Rectal smooth muscle tissue (tissue), 1 donor: Measurements from ENCODE around the gene ZBTB7B.

ENCODE experiments used
- H3K27ac ChIP-seq: one replicate; pipeline ENCODE4 v1.7.0; 2013; ENCODE audit warnings: low read depth, low read length, inconsistent platforms
- H3K27me3 ChIP-seq: one replicate; pipeline ENCODE4 v1.7.0; 2013; ENCODE audit warnings: low read length; ENCODE audit not compliant: control insufficient read depth, insufficient read depth
- H3K36me3 ChIP-seq: one replicate; pipeline ENCODE4 v1.7.0; 2013; ENCODE audit warnings: low read length; ENCODE audit not compliant: control insufficient read depth, insufficient read depth
- H3K4me1 ChIP-seq: one replicate; pipeline ENCODE4 v1.7.0; 2013; ENCODE audit warnings: low read length; ENCODE audit not compliant: control insufficient read depth, insufficient read depth
- H3K4me3 ChIP-seq: one replicate; pipeline ENCODE4 v1.7.0; 2013; ENCODE audit warnings: low read length
- H3K9ac ChIP-seq: one replicate; pipeline ENCODE4 v1.7.0; 2013; ENCODE audit warnings: low read length

ZBTB7B gene

DNA sequence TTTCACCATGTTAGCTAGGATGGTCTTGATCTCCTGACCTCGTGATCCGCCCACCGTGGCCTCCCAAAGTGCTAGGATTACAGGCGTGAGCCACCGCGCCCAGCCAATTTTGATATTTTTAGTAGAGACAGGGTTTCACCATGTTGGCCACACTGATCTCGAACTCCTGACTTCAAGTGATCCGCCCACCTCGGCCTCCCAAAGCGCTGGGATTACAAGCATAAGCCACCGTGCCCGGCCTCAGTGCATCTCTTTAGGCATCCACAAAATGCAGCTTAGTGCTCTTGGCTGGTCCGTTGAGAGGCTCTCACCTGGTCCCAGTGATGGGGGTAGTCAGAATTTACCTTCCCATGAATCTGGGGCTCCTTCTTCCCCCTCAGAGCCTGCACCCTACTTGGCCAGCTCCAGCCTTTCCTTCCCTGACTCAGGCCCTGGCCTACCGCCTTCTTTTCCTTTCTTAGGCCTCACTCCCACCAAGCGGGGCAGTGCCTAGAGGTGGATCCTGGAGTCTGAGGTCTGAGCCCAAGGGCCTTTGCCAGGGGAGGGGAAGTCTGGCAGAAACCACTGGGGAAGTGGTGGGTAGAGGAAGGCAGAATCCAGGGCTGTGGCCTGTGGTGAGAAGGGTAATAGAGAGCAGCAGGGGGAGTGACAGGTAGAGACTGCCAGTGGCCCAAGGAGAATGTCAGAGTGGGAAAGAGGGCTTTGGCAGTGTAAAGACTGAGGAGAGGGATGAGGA is 5.5 kb upstream of the ZBTB7B start:
- no peak overlapping the region for H3K27ac ChIP-seq
- H3K4me1 ChIP-seq: peaks cover 8% of the 10 kb centered on the region
- H3K4me3 ChIP-seq: no peak overlapping the region
- H3K27me3 ChIP-seq: no peaks in the 10 kb centered on the region
- H3K36me3 ChIP-seq: no peaks in the 10 kb centered on the region
- H3K9ac ChIP-seq: peak overlapping the region; percentile 16

DNA sequence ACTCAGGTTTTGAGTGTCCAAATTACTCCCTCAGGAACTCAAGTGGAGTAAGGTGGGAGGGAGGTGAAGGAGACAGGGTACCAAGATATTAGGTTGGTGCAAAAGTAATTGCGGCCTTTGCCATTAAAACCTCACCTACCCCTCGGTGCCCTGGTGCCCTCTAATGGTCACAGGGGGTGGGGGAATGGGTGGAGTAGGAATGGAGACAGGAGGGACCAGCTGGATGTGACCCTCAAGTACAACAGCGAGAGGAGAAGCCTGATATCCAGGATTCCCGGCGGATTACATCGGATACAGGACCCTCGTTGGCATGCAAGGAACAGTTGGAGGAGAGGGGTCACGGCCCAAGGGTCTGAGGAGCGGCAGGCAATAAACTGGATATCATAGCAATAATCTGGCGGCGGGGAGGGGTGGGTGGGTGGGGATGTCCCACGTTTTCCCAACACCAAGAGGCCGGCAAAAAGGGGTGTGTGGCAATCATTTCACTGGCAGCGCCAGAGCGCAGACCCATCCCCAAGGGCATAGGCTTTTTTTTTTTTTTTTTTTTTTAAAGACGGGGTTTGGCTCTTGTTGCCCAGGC is 4.3 kb upstream of the ZBTB7B start:
- Histone ChIP-seq H3K9ac (no peak overlapping the region), H3K27me3 (no peaks in the 10 kb centered on the region), H3K4me1 (peaks cover 8% of the 10 kb centered on the region), H3K4me3 (no peak overlapping the region), H3K27ac (peak overlapping the region; percentile 96), H3K36me3 (no peaks in the 10 kb centered on the region)

DNA sequence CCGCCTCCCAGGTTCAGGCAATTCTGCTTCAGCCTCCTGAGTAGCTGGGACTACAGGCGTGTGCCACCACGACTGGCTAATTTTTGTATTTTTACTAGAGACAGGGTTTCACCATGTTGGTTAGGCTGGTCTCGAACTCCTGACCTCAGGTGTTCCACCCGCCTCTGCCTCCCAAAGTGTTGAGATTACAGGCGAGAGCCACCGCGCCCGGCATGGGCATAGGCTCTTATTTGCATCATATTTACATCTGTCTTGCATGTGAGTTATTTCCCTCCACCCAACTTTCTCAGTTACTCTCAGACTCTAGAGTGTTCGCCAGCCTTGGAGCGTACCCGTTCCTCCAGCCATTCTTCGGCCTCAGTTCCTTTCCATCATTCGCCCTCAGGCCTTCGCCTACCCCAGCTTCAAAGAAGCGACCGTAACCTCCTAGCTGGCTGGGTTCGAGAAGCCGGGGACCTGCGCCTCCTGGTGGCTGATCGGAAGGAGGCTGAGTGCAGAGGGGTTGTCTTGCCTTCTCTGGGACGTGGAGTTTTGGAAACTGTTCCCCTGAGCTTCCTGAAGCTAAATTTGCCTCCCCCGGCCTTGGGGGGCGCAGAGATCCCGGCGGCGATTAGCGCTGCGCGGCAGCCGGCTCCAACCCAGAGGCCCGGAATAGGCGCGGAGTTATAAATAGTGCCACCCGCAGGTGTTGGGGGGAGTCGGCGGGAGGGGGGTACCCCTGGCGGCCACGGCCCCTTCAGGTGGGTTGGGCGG is 3.6 kb upstream of the ZBTB7B start:
- Histone ChIP-seq H3K4me3 (peak overlapping the region; percentile 66), H3K9ac (peak overlapping the region; percentile 65), H3K4me1 (peaks cover 8% of the 10 kb centered on the region), H3K27me3 (no peaks in the 10 kb centered on the region), H3K36me3 (no peaks in the 10 kb centered on the region), H3K27ac (peak overlapping the region; percentile 96)

DNA sequence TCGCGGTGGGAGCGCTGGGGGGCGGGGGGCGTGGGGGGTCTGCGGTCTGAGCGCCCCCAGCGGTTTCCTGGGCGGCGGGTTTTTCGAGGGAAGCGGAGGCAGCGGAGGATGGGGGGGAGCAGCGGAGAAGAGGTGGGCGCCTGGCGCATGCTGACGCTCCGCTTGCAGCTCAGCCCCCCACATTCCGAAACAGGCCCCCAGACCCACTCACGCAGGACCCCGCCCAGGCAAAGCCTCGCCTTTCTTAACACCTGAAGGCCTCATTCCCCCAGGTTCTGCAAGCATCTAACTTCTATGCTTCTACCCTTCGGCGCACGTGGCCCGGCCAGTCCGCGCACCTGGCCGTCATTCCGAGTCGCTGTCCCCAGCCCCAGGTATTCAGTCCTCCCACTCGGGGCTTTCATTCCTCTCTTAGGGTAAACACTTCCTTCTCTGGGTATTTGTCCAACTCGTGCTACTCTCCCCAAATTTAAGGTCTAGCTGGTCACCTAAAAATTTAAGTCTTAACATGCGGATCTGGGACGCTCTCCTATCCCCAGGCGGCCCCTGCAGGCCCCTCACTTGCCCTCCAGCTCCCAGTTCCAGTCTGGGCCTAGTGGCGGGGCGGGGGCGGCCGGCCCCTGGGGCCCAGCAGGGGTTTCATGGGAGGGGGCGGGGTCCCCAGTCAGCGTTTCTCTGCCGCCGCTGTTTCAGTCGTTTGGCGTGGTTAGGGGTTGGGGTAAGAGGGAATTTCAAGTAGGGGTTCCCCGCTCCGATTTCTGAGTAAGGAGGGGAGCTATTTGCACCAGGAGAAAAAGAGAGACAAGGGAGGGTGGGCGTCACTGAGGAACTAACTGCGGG is 2.8 kb upstream of the ZBTB7B start:
- H3K27me3 ChIP-seq: no peaks in the 10 kb centered on the region
- H3K36me3 ChIP-seq: no peaks in the 10 kb centered on the region
- peak overlapping the region; percentile 88 for H3K4me3 ChIP-seq
- H3K9ac ChIP-seq: peak overlapping the region; percentile 24
- H3K4me1 ChIP-seq: peaks cover 16% of the 10 kb centered on the region
- peak overlapping the region; percentile 96 for H3K27ac ChIP-seq

DNA sequence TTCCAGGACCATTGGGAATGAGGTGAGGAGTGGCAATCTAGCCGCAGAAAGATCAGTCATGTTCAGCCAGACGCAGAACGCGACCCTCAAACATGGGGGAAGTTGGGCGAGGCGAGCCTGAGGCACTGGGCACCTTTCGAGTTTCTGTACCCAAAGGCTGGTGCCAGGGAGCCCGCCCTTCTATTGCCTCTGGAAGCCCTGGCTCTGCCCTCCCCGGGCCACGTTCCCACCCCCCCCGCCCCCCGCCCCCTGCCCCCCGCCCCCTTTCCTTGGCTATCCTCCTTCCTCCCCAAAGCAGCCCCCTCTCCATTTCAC is 2.2 kb upstream of the ZBTB7B start:
- Histone ChIP-seq H3K4me3 (peak overlapping the region; percentile 88), H3K4me1 (peaks cover 18% of the 10 kb centered on the region), H3K36me3 (no peaks in the 10 kb centered on the region), H3K27ac (peak overlapping the region; percentile 96), H3K27me3 (no peaks in the 10 kb centered on the region), H3K9ac (peak overlapping the region; percentile 10)

DNA sequence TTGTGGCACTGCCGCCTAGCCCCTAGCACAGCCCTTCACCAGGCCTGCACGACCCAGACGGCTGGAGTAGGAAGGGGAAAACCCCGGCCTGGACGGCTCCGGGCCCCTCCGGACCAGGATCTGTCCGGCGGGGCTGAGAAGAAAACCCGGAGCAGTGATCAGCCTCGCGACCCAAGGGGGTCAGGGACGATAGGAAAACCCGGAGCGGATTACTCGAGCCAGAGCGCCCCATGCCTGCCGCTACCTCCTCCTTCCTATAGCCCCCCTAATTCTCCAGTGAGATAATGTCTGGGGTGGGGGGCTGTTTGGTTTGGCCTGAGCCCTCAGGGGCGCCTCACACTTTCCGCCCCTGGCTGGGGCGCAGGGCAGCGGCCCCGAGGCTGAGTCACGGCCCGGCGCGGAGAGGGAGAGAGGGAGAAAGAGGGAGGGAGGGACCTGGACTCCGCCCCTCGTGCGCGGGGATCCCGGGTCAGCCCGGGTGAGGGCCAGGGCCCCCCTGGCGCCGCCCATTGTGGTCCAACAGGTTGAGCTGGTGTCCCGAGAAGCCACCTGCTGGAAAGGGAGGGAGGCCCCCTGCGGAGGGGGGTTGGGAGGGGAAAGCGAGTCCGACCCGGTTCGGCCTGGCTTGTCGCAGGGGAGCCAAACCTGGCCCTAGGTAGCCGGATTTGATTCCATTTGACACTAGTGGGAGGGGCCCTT is 1.7 kb upstream of the ZBTB7B start:
- Histone ChIP-seq H3K36me3 (no peaks in the 10 kb centered on the region), H3K4me1 (peaks cover 23% of the 10 kb centered on the region), H3K27me3 (no peaks in the 10 kb centered on the region), H3K4me3 (peak overlapping the region; percentile 88), H3K27ac (peak overlapping the region; percentile 96), H3K9ac (peak overlapping the region; percentile 85)

DNA sequence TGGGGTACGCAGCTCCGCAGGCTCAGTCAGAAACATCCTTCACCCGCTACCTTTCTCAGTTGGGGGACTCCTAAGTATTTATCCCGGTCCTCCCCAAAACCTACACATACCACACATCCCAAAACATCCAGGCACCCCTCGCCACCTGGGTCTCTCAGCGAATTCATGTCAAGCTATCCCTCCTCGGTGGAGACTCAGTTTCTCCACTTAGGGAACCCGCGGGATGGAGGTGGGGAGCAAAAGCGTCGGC is 1.3 kb upstream of the ZBTB7B start:
- Histone ChIP-seq H3K4me1 (peaks cover 28% of the 10 kb centered on the region), H3K36me3 (peaks cover 2% of the 10 kb centered on the region), H3K27ac (peak overlapping the region; percentile 96), H3K4me3 (peak overlapping the region; percentile 88), H3K27me3 (no peaks in the 10 kb centered on the region), H3K9ac (peak overlapping the region; percentile 85)

DNA sequence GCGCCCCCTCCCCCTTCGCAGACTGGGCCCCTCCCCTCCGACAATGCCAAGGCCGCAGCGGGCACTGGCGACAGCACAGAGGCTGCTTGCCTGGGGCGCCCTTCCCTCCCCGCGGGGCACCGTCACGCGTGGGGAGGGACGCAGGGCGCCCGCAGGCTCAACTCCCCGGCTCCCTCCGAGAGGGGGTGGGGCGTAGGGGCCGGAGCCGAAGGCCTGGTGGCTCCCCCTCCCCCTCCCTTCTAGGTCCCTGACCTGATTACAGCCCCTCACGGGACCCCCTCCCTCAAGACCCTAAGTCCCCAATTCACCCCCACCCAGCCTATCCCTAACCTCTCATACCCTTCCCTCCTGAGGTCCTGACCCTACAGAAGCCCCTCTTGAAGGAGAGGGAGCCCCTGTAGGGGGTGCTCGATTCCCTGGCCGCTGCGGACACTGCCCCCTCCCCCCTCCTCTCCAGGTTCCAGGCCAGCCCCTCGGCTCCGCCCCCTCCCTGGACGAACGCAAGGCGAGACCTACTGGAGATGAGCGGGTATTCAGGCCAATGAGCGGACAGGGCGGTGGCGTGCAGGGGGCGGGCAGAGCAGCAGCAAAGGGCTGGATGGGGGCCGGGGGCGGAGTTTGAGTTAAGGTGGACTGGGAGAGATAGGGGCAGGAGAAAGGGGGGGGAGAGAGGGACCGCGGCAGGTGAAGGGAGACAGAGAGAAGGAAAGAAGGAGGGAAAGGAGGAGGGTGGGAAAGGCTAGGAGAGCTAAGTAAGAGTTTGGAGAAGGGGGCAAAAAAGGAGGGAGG is 733 bp upstream of the ZBTB7B start:
- H3K4me3 ChIP-seq: peak overlapping the region; percentile 88
- H3K27ac ChIP-seq: peak overlapping the region; percentile 96
- H3K36me3 ChIP-seq: peaks cover 4% of the 10 kb centered on the region
- H3K27me3 ChIP-seq: no peaks in the 10 kb centered on the region
- peak overlapping the region; percentile 71 for H3K9ac ChIP-seq
- H3K4me1 ChIP-seq: peaks cover 29% of the 10 kb centered on the region

DNA sequence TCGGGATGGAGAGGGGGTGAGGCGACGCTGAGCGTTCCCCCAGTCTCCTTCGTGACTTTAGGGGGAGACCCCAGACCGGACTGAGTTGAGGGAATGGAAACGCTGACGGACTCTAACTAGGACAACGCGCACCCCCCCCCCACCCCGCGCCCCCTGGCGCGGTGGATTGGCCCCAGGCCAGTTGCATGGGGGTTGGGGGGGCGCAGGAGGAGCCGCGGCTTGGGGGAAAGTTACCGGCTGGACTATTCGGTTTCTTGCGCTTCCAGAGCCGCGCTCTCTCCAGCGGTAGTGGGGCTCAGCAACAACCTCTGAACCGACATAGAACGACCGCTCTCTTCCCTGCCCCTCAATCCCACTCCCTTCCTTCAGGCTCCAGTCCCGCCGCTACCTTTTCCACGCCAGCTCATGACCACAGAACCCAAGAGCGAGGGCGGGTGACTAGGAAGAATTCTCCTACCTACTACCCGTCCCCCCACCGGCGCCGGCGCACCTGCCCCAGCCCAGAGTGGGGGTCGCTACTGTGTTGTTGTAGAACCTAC is 694 bp downstream of the ZBTB7B start:
- Histone ChIP-seq H3K27ac (peak overlapping the region; percentile 93), H3K4me1 (peaks cover 36% of the 10 kb centered on the region), H3K36me3 (peaks cover 4% of the 10 kb centered on the region), H3K4me3 (peak overlapping the region; percentile 89), H3K9ac (peak overlapping the region; percentile 96), H3K27me3 (no peaks in the 10 kb centered on the region)

DNA sequence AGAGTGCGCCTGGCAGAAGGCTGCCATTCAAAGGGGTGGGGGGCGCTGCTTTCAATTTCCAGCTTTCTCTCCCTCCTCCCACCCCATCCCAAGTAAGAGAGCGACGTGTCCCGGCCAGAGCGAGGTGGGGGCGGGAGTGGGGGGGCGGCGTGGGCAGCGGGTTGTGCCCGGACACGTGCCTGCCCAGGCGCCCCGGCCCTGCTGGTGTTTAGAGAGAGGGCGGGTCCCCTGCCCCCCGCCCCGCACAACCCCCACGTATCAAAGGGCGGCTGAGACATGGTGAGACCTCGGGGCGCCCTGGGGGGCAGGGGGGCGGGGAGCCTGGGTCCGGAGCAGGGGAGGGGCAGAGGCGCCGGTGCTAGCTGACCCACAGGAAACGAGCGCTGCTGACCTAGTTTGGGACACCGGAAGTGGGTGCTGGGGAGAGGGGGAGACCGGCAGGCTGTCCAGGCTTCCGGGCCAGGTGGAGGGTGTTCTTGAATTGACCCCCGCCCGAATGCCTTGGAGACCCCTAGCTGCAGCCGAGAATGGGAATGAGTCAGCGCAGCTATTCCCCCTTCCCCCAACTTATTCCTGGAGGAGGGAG is 1.3 kb downstream of the ZBTB7B start:
- Histone ChIP-seq H3K27me3 (no peaks in the 10 kb centered on the region), H3K4me3 (peak overlapping the region; percentile 89), H3K36me3 (peaks cover 4% of the 10 kb centered on the region), H3K4me1 (peaks cover 35% of the 10 kb centered on the region), H3K27ac (peak overlapping the region; percentile 93), H3K9ac (peak overlapping the region; percentile 96)
